Smooth muscle cell of the brain vasculature (primary cell): ENCODE data around the gene ATAD3B.
A peak's percentile ranks its signal among the peaks of the same experiment; 100 is the strongest.
"Not testable (repeated sequence)": the region's sequence is repeated elsewhere in the genome, so short reads cannot be mapped to it uniquely, and the experiment has no call there.

ENCODE experiments used
- DNase-seq: peaks from one replicate; pipeline ENCODE4 v3.0.0-alpha.2; 2012; ENCODE audit warnings: low read depth, low spot score

Gene ATAD3B

GRCh38 chr1:1433804-1434130 is 37.8 kb upstream of the ATAD3B start:
- peak; percentile 37 for DNase-seq

- DNase-seq: no peak
These were observed 37.3 kb upstream of the ATAD3B start for GRCh38 chr1:1434131-1434823.

- DNase-seq: no peak
These were observed 36.8 kb upstream of the ATAD3B start for GRCh38 chr1:1434824-1435105.

- no peak for DNase-seq
These were observed 36.3 kb upstream of the ATAD3B start, which contains the start of gene VWA1 for GRCh38 chr1:1435106-1435903. Gene VWA1 (plus strand): TSS chr1:1435690. CDS start chr1:1435749, 59 bp downstream.

GRCh38 chr1:1435911-1436629 is 35.5 kb upstream of the ATAD3B start:
- DNase-seq: no peak

- no peak for DNase-seq
These were observed 34.9 kb upstream of the ATAD3B start for GRCh38 chr1:1436630-1437032.

GRCh38 chr1:1437033-1437903 is 34.3 kb upstream of the ATAD3B start:
- DNase-seq: no peak

GRCh38 chr1:1437904-1438376 is 33.6 kb upstream of the ATAD3B start:
- DNase-seq: no peak

GRCh38 chr1:1438531-1439381 is 32.8 kb upstream of the ATAD3B start:
- no peak for DNase-seq

GRCh38 chr1:1439546-1440261 is 31.9 kb upstream of the ATAD3B start:
- DNase-seq: no peak

GRCh38 chr1:1440262-1441001 is 31.1 kb upstream of the ATAD3B start:
- no peak for DNase-seq

- no peak for DNase-seq
These were observed 30.3 kb upstream of the ATAD3B start for GRCh38 chr1:1441002-1441888.

GRCh38 chr1:1442069-1442770 is 29.3 kb upstream of the ATAD3B start:
- DNase-seq: no peak

GRCh38 chr1:1446631-1447030 is 24.9 kb upstream of the ATAD3B start:
- not testable (repeated sequence) for DNase-seq

GRCh38 chr1:1449099-1449739 is 22.3 kb upstream of the ATAD3B start, which contains the start of gene ATAD3C:
Gene ATAD3C (plus strand): TSS chr1:1449689. CDS start chr1:1450684, 995 bp downstream.
- DNase-seq: no peak

GRCh38 chr1:1450616-1451015 is 20.9 kb upstream of the ATAD3B start:
- DNase-seq: not testable (repeated sequence)
